Kidney glomerular epithelial cell (primary cell): ENCODE data around the gene IL3.
A peak's percentile ranks its signal among the peaks of the same experiment; 100 is the strongest.

Source experiments
- DNase-seq: peaks from one replicate; lab custom pipeline; 2025; lab: John Stamatoyannopoulos, UW

Gene IL3

GRCh38 chr5:132060501-132061161, at the start of gene IL3:
Gene IL3 (plus strand): TSS chr5:132060655. CDS start chr5:132060707, 52 bp downstream.
- DNase-seq, result no peak

- DNase-seq, result no peak
Measured at GRCh38 chr5:132010989-132011621, 49.4 kb upstream of the IL3 start.

GRCh38 chr5:132011622-132012343, 48.7 kb upstream of the IL3 start, which contains the start of gene ACSL6:
Gene ACSL6 (minus strand): TSS chr5:132011658. CDS start chr5:132011553, 105 bp downstream.
- no peak for DNase-seq

GRCh38 chr5:132012371-132013005, 48.0 kb upstream of the IL3 start:
- peak; percentile 45 for DNase-seq

GRCh38 chr5:132013006-132013689, 47.3 kb upstream of the IL3 start:
- no peak for DNase-seq

GRCh38 chr5:132013711-132014110, 46.7 kb upstream of the IL3 start:
- no peak for DNase-seq

GRCh38 chr5:132016721-132017250, 43.7 kb upstream of the IL3 start:
- DNase-seq, result no peak

- no peak for DNase-seq
Measured at GRCh38 chr5:132017316-132017715, 43.1 kb upstream of the IL3 start.

GRCh38 chr5:132017738-132018625, 42.5 kb upstream of the IL3 start:
- no peak for DNase-seq

- DNase-seq, result no peak
Measured at GRCh38 chr5:132019337-132019736, 41.1 kb upstream of the IL3 start.

GRCh38 chr5:132019857-132020555, 40.4 kb upstream of the IL3 start:
- no peak for DNase-seq

GRCh38 chr5:132020568-132021339, 39.7 kb upstream of the IL3 start:
- DNase-seq, result no peak

- DNase-seq, result no peak
Measured at GRCh38 chr5:132021654-132022053, 38.8 kb upstream of the IL3 start.

- no peak for DNase-seq
Measured at GRCh38 chr5:132022737-132023136, 37.7 kb upstream of the IL3 start.

- DNase-seq, result no peak
Measured at GRCh38 chr5:132023258-132024116, 37.0 kb upstream of the IL3 start.

GRCh38 chr5:132024117-132024435, 36.4 kb upstream of the IL3 start:
- DNase-seq, result no peak

- no peak for DNase-seq
Measured at GRCh38 chr5:132024789-132025402, 35.6 kb upstream of the IL3 start.

GRCh38 chr5:132025403-132025971, 35.0 kb upstream of the IL3 start:
- DNase-seq, result no peak
